ENCODE data around the gene ZPBP2. TPM values are rescaled to one million over a fixed set of nuclear protein-coding genes. Genes with fewer than 3 reads are reported as not detected.
"Not testable (repeated sequence)": the region's sequence is repeated elsewhere in the genome, so short reads cannot be mapped to it uniquely, and the experiment has no call there.

ZPBP2 gene
- total and polyA plus RNA-seq, 9 of the 15 experiments (the other 6 are each of a cell fraction or from before 2014, with no cell fraction given): not detected

GRCh38 chr17:39899215-39899614, 31.2 kb downstream of the ZPBP2 start (continued):
- no peak for TF ChIP-seq STAT6 (CRISPR knock-in tag; IDR thresholded peaks at IDR 0.05)

GRCh38 chr17:39902027-39902426, 34.0 kb downstream of the ZPBP2 start:
- H3K4me1 ChIP-seq (replicated peaks in 1 of 2; ENCODE audit: control insufficient read depth in 2 of 2, insufficient read depth in 2 of 2, low read length in 2 of 2); H3K27ac ChIP-seq (ENCODE audit: extremely low read depth, low read depth, low read length); intact Hi-C loops (cut with micrococcal nuclease); H3K36me3 ChIP-seq (ENCODE audit: control insufficient read depth, insufficient read depth, low read length); H3K9me1 ChIP-seq (ENCODE audit: control insufficient read depth, insufficient read depth, low read length); CTCF ChIA-PET (ENCODE audit: low intra/inter-chr PET ratio); H3K9me3 ChIP-seq (replicated peaks; ENCODE audit: control insufficient read depth, insufficient read depth, low read depth, low read length); H3K27me3 ChIP-seq (ENCODE audit: control insufficient read depth in 2 of 2, insufficient read depth in 2 of 2, low read length in 2 of 2); POLR2A ChIA-PET; FAIRE-seq; DNase-seq (ENCODE audit: extremely low read depth in 1 of 4, low spot score in 3 of 4); H4K20me1 ChIP-seq (replicated peaks; ENCODE audit: control insufficient read depth, insufficient read depth, low read length); in situ Hi-C loops (cut with MboI); H3K79me2 ChIP-seq (ENCODE audit: control insufficient read depth, insufficient read depth, low read length); H3K4me2 ChIP-seq (ENCODE audit: insufficient read depth, low read length); H3K9ac ChIP-seq (ENCODE audit: insufficient read depth in 1 of 2, low read depth in 2 of 2, low read length in 2 of 2); ATAC-seq; H3K4me3 ChIP-seq; H2AFZ ChIP-seq (ENCODE audit: low read depth, low read length); BruUV-seq (replicated peaks): not testable (repeated sequence)
- WGBS (ENCODE audit: insufficient coverage, low coverage, missing lambda C conversion rate): 42% methylated on average over 2 of the region's 2 CpGs

Data from K562 (cell line).